Measurements from ENCODE around the gene ASIC4.

ASIC4 gene

DNA sequence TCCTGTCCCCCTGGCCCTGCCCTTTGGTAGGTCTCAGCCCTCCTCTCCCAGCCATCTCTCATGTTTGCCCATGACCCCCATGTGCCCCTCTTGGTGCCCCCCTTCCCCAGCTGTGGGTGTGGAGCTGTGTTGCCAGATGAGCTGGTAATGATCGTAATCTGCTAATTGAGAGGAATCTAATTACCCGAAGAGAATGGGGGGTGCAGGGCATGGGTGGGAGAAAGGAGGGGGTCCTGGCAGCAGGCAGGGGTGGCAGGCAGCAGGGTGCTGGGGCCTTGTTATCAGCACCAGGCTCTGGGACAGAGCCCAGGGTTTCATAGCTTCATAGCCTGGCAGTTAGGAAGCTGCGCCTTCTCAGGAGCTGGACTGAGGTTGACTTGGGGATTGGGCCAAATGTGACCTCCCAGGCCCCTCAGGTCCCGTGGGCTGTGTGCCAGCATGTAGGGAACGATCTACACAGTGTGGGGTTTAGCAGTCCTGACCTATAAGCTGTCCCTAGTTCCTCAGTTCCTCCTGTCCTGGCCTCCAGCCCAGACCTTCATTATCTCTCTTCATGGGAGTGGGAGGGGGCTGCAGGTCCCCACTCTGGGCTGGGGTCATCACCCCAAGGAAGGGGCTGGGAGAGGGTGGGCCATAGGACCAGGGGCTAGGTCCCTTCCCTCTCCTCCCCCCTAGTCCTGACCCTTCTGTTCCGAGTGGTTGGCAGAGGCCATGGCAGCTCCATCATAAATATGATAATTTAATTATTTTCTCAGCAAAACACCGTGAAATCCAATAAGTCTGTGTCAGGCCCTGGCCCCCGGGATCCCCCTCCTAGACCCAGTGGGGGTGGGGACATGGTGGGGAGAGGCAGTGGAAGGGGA is 6.5 kb upstream of the ASIC4 start:
- TF ChIP-seq, protein P1, sequence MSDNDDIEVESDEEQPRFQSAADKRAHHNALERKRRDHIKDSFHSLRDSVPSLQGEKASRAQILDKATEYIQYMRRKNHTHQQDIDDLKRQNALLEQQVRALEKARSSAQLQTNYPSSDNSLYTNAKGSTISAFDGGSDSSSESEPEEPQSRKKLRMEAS (IDR thresholded peaks at IDR 0.05) = no peak
- TF ChIP-seq CEBPB (IDR thresholded peaks at IDR 0.05) (no peak), ZBTB7A (IDR thresholded peaks at IDR 0.05; ENCODE audit: low read depth) (no peak)
- TF ChIP-seq, protein P2, sequence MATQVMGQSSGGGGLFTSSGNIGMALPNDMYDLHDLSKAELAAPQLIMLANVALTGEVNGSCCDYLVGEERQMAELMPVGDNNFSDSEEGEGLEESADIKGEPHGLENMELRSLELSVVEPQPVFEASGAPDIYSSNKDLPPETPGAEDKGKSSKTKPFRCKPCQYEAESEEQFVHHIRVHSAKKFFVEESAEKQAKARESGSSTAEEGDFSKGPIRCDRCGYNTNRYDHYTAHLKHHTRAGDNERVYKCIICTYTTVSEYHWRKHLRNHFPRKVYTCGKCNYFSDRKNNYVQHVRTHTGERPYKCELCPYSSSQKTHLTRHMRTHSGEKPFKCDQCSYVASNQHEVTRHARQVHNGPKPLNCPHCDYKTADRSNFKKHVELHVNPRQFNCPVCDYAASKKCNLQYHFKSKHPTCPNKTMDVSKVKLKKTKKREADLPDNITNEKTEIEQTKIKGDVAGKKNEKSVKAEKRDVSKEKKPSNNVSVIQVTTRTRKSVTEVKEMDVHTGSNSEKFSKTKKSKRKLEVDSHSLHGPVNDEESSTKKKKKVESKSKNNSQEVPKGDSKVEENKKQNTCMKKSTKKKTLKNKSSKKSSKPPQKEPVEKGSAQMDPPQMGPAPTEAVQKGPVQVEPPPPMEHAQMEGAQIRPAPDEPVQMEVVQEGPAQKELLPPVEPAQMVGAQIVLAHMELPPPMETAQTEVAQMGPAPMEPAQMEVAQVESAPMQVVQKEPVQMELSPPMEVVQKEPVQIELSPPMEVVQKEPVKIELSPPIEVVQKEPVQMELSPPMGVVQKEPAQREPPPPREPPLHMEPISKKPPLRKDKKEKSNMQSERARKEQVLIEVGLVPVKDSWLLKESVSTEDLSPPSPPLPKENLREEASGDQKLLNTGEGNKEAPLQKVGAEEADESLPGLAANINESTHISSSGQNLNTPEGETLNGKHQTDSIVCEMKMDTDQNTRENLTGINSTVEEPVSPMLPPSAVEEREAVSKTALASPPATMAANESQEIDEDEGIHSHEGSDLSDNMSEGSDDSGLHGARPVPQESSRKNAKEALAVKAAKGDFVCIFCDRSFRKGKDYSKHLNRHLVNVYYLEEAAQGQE (IDR thresholded peaks at IDR 0.05; ENCODE audit: low read depth) = peak; percentile 62

GRCh38 chr2:219508444-219508734 is 5.9 kb upstream of the ASIC4 start:
- TF ChIP-seq USF1 (IDR thresholded peaks at IDR 0.05) (no peak), CEBPB (IDR thresholded peaks at IDR 0.05) (no peak), NFIC (IDR thresholded peaks at IDR 0.05) (no peak), TAF1 (IDR thresholded peaks at IDR 0.05; ENCODE audit: low read depth) (no peak), ZBTB7A (IDR thresholded peaks at IDR 0.05; ENCODE audit: low read depth) (no peak), TEAD4 (IDR thresholded peaks at IDR 0.05) (no peak), TCF12 (IDR thresholded peaks at IDR 0.05; ENCODE audit: low read depth) (no peak), FOXM1 (IDR thresholded peaks at IDR 0.05; ENCODE audit: borderline replicate concordance, low read depth) (no peak), EP300 (IDR thresholded peaks at IDR 0.05; ENCODE audit: borderline replicate concordance) (no peak)
- TF ChIP-seq, protein P1 (IDR thresholded peaks at IDR 0.05) = no peak
- TF ChIP-seq, protein P2 (IDR thresholded peaks at IDR 0.05; ENCODE audit: low read depth) = no peak

GRCh38 chr2:219508971-219509779 is 5.1 kb upstream of the ASIC4 start:
- TF ChIP-seq USF1 (IDR thresholded peaks at IDR 0.05) (no peak), TCF12 (IDR thresholded peaks at IDR 0.05; ENCODE audit: low read depth) (no peak), FOXM1 (IDR thresholded peaks at IDR 0.05; ENCODE audit: borderline replicate concordance, low read depth) (no peak), ZBTB7A (IDR thresholded peaks at IDR 0.05; ENCODE audit: low read depth) (no peak), TEAD4 (IDR thresholded peaks at IDR 0.05) (no peak)
- TF ChIP-seq, protein P2 (IDR thresholded peaks at IDR 0.05; ENCODE audit: low read depth) = no peak

DNA sequence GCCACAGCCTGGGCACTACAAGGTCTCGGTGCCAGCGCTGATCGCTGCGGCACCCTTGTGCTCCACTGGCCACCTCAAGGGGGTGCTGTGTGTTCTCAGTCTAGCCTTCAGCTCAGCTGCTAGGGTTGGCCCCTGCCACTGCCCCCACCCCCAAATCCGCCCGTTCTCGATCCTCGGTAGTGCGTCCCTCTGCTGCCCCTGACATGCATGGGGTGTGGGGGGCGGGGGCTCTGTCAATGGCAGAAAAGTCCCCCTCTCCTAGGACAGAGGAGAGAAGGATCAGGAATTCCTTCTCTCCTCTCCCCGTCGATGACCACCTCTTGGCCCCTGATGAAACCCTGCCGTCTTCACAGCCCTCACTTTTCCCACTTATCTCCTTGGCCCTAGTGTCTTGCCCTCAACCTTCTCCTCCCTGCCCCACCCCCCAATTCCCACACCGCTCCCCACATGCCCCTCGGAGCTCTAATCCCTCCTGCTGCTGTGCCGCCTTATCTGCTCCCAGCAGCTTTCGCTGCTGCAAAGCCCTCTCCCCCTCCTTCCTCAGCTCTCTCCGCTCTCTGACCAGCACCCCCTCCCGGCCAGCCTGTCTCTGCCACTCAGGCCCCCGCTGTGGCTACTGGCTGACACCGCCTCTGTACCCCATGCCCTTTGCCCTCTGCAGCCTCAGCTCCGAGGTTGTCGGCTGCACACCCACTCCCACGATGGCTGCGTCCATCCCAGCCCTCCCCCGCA is 4.3 kb upstream of the ASIC4 start:
- TF ChIP-seq TAF1 (IDR thresholded peaks at IDR 0.05; ENCODE audit: low read depth) (no peak), RAD21 (IDR thresholded peaks at IDR 0.05; ENCODE audit: low read depth) (peak; percentile 52), ZBTB7A (IDR thresholded peaks at IDR 0.05; ENCODE audit: low read depth) (peak; percentile 77; the same call in 1 of the 2 replicates)
- TF ChIP-seq, protein P2 (IDR thresholded peaks at IDR 0.05; ENCODE audit: low read depth) = no peak
